GM12875 (cell line): ENCODE data around the gene NONO.
"Not testable (repeated sequence)": the region's sequence is repeated elsewhere in the genome, so short reads cannot be mapped to it uniquely, and the experiment has no call there.

Experiments
- H3K4me3 ChIP-seq: one replicate; pipeline ENCODE4 v1.5.1; 2011; ENCODE audit warnings: low read depth, low read length, control low read depth
- TF ChIP-seq, protein P1 (sequence below): IDR thresholded peaks from 2 replicates; pipeline ENCODE4 v1.5.1; 2011; ENCODE audit warnings: low read depth, mild to moderate bottlenecking, control low read depth, inconsistent platforms, low read length, moderate library complexity, borderline replicate concordance; ENCODE audit not compliant: insufficient read depth

NONO gene

DNA sequence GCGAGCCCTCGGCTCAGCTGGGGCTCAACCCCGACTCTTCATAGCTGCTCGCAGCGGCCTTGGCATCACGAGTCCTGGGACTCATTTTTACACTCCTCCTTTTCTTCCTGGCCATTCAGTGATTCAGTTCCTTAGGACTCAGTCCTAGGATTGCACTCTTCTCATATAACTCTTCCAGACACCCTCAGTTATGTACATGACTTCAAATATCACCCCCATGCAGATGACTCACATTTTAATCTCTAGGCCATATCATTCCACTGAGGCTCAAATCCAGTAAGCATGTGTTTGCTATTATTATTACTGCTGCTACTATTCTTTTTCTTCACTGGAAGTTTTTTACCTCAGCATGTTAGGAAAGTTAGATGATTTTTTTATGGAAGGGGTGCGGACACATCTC lies 32.5 kb downstream of the NONO start:
- TF ChIP-seq, protein P1, sequence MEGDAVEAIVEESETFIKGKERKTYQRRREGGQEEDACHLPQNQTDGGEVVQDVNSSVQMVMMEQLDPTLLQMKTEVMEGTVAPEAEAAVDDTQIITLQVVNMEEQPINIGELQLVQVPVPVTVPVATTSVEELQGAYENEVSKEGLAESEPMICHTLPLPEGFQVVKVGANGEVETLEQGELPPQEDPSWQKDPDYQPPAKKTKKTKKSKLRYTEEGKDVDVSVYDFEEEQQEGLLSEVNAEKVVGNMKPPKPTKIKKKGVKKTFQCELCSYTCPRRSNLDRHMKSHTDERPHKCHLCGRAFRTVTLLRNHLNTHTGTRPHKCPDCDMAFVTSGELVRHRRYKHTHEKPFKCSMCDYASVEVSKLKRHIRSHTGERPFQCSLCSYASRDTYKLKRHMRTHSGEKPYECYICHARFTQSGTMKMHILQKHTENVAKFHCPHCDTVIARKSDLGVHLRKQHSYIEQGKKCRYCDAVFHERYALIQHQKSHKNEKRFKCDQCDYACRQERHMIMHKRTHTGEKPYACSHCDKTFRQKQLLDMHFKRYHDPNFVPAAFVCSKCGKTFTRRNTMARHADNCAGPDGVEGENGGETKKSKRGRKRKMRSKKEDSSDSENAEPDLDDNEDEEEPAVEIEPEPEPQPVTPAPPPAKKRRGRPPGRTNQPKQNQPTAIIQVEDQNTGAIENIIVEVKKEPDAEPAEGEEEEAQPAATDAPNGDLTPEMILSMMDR = no peak
- H3K4me3 ChIP-seq = no peak overlapping the region

DNA sequence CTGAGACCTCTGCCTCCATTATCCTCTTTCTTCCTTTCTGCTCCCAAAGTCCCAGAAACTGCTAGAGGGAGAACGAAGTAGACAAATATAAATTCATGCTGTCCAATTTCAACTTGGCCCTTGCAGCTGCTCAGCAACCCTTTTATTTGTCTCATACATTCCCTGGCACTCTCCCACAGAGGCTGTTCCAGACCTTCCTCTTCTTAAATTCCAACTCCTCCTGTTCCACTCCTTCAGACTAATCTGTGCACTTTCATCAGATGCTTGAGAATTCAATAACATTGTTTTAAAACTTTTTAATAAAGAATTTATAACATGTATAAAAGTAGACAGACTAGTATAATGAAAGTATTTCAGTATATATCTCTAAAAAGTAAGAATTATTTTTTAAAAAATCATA lies 33.5 kb downstream of the NONO start:
- H3K4me3 ChIP-seq = not testable (repeated sequence)

DNA sequence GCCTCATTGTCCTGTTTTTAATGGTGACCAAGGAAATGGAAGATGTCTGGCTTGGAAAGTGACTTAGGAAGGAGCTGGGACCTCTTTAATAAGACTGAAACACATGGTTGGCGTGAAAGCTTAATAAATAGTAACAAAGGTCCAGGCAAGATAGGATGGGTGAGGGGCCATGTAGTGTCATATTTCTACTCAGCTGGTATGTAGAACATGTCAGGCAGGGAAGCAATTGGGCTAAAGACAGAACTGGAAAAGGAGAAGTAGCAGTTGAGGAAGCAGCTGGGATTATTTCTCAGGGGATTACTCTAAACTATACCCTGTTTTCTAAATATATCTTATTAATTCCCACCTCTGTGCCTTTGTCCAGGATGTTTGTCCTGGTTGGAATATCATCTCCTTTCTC lies 36.7 kb downstream of the NONO start:
- no peak overlapping the region for H3K4me3 ChIP-seq
- TF ChIP-seq, protein P1 = no peak

DNA sequence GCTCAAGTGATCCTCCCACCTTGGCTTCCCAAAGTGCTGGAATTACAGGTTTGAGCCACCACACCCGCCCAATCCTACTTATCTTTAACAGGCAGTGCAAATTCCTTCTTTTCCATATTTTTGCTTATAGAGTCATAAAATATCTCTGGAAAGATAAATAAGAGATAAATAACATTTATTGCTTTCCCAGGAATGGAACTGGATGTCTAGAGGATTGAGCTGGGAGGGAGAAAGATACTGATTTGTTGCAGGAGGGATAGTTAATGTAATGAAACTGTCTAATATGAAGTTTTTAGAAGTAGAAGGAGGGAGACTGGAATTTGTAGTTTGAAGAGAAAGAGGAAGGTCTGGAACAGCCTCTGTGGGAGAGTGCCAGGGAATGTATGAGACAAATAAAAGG lies 38.3 kb downstream of the NONO start:
- no peak overlapping the region for H3K4me3 ChIP-seq
- TF ChIP-seq, protein P1 = no peak

DNA sequence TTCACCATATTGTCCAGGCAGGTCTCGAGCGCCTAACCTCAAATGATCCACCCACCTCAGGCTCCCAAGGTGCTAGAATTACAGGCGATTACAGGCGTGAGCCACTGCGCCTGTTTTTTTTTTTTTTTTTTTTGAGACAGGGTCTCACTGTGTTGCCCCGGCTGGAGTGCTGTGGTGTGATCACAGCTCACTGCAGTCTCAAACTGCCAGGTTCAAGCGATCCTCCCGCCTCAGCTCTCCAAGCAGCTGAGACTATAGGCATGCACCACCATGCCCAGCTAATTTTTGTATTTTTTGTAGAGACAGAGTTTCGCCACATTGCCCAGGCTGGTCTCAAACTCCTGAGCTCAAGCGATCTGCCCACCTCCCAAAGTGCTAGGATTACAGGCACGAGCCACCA lies 41.0 kb downstream of the NONO start:
- H3K4me3 ChIP-seq = not testable (repeated sequence)

DNA sequence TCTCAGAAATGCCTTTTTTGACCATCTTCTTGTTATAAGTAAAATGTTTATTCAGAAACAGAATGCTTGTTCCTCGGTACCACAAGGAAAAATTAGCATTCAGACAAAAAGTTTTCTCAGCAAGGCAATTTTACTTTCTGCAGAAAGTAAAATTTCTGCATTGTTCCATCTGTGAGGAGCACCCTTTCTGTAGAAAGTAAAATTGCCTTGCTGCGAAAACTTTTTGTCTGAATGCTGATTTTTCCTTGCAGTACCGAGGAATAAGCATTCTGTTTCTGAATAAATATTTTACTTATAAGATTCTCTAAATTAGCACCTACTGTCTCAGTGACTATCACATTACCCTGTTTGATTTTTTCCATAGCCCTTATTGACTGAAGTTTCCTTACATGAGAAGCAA lies 43.0 kb downstream of the NONO start:
- TF ChIP-seq, protein P1 = no peak
- no peak overlapping the region for H3K4me3 ChIP-seq

DNA sequence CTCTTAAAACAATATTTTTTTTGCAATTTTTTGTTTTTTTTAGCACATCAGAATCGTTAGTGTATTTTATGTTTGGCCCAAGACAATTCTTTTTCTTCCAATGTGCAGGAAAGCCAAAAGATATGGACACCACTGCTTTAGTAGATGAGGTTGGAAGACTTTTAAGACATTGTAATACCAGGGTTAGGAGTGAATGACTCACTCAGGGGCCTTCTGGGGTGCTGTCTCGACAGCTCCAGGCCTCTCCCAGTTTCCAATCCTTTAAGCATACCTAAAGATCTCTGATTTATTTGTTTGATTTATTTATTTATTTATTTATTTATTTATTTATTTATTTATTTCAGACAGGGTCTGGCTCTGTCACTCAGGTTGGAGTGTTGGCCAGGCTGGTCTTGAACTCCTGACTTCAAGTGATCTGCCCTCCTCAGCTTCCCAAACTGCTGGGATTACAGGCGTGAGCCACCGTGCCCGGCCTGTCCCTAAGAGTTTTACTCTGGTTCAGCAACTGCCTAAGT lies 65.8 kb downstream of the NONO start:
- H3K4me3 ChIP-seq = not testable (repeated sequence)

DNA sequence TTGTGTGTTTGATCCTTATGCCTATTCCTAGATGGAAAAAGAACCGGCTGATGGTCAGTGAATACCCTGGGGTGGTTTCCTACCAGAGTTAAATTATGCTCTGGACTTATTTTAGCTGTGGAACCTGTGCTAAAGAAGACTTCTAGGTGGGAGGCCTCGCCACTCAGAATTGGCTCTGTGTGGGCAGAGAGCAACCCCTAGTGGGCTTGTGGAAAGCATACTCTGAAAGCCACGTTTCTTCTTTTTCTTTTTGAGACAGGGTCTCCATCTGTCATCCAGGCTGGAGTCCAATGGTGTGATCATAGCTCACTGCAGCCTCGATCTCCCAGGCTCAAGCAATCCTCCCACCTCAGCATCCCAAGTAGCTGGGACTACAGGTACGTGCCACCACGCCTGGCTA lies 66.4 kb downstream of the NONO start:
- H3K4me3 ChIP-seq = not testable (repeated sequence)
